Measurements from ENCODE around the gene SORBS1. TPM values are rescaled to one million over a fixed set of nuclear protein-coding genes. Genes with fewer than 3 reads are reported as not detected.

SORBS1 gene
- total RNA-seq, 4 donors from 2014 or later: 120 to 1,051 (median 449) TPM

- no peak for ATAC-seq (ENCODE audit: low FRiP score)
- DNase-seq (ENCODE audit: low spot score): no peak
- TF ChIP-seq CTCF (IDR thresholded peaks at IDR 0.05): no peak
These were observed 171.2 kb downstream of the SORBS1 start for GRCh38 chr10:95389982-95390381.

- no peak for TF ChIP-seq CTCF (IDR thresholded peaks at IDR 0.05)
- DNase-seq (ENCODE audit: low spot score): no peak
- no peak for ATAC-seq (ENCODE audit: low FRiP score)
These were observed 172.0 kb downstream of the SORBS1 start for GRCh38 chr10:95389176-95389575.

- TF ChIP-seq CTCF (IDR thresholded peaks at IDR 0.05): no peak
- DNase-seq (ENCODE audit: low spot score) (no peak), ATAC-seq (ENCODE audit: low FRiP score) (no peak)
These were observed 172.6 kb downstream of the SORBS1 start for GRCh38 chr10:95388539-95388938.

GRCh38 chr10:95388109-95388471, 173.1 kb downstream of the SORBS1 start:
- TF ChIP-seq CTCF (IDR thresholded peaks at IDR 0.05): no peak

GRCh38 chr10:95384011-95384704, 177.0 kb downstream of the SORBS1 start:
- no peak for TF ChIP-seq CTCF (IDR thresholded peaks at IDR 0.05)
- ATAC-seq (ENCODE audit: low FRiP score) (no peak), DNase-seq (ENCODE audit: low spot score) (no peak)

More at GRCh38 chr10:95388109-95388471, 173.1 kb downstream of the SORBS1 start:
- DNase-seq (ENCODE audit: low spot score): no peak
- no peak for ATAC-seq (ENCODE audit: low FRiP score)

- no peak for ATAC-seq (ENCODE audit: low FRiP score)
- TF ChIP-seq CTCF (IDR thresholded peaks at IDR 0.05): no peak
- DNase-seq (ENCODE audit: low spot score): no peak
These were observed 178.6 kb downstream of the SORBS1 start for GRCh38 chr10:95382596-95382995.

GRCh38 chr10:95382174-95382573, 179.0 kb downstream of the SORBS1 start:
- no peak for TF ChIP-seq CTCF (IDR thresholded peaks at IDR 0.05)
- DNase-seq (ENCODE audit: low spot score) (no peak), ATAC-seq (ENCODE audit: low FRiP score) (no peak)

Measured in omental fat pad (tissue), 4 donors.